ENCODE data around the gene CEP170B. TPM values are rescaled to one million over a fixed set of nuclear protein-coding genes. Genes with fewer than 3 reads are reported as not detected.

The CEP170B gene
- total and polyA plus RNA-seq, 2 of the 8 experiments (the other 6 are each of a cell fraction or from before 2014, with no cell fraction given), result 9.1 to 33.8 TPM

DNA sequence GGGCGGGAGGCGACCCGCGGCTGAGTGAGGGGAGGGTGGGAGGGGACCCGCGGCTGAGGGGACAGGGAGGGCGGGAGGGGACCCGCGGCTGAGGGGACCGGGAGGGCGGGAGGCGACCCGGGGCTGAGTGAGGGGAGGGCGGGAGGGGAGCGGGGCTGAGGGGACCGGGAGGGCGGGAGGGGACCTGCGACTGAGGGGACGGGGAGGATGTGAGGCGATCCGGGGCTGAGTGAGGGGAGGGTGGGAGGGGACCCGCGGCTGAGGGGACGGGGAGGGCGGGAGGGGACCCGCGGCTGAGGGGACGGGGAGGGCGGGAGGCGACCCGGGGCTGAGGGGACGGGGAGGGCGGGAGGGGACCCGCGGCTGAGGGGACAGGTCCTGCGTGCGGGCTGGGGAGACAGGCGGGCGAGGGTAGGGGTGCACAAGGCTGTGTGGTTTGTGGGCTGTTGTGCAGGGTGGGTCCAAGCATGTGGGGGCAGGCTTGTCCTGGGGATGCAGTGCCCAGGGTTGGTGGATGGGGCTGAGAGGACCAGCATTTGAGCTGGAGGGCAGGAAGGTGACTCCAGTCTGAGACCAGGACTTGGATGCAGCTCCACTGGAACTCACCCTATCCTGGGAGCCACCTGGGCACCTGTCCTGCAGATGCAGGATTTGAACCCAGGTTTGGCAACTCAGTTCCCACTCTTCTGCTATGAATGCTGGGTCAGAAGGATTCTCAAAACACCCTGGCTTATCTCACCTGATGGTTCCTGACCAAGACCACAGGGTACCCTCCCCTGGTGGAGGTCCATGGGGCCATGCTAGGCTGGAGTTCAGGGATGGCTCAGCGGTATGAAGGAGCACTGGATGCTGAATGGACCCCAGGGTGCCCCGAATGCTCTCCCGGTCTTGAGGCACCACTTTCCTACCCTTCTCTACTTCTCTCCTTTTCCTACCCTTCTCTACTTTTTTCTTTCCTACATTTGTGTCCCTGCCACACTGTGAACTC is 69.0 kb downstream of the CEP170B start:
- H3K27me3 ChIP-seq (replicated peaks in 1 of 4; ENCODE audit: control insufficient read depth in 3 of 4, extremely low read depth in 1 of 4, insufficient read depth in 3 of 4, low read length in 3 of 4), result peaks cover 27 to 83% (median 57%) of the 10 kb centered on the region in 4 experiments
- TF ChIP-seq CBX5 (IDR thresholded peaks at IDR 0.05; ENCODE audit: low read depth, low read length) (no peak), MAFK (IDR thresholded peaks at IDR 0.05; ENCODE audit: low read depth, low read length) (no peak), TBP (IDR thresholded peaks at IDR 0.05; ENCODE audit: low read depth, low read length) (no peak), GTF2F1 (IDR thresholded peaks at IDR 0.05; ENCODE audit: borderline replicate concordance, low read depth, low read length) (no peak)

More for the DNA sequence above, 69.0 kb downstream of the CEP170B start:
- Histone ChIP-seq H3K9me3 (ENCODE audit: insufficient read depth in 2 of 2, low read depth in 1 of 2, low read length in 1 of 2) (no peaks in the 10 kb centered on the region), H4K5ac (ENCODE audit: insufficient read length, low read depth, low read length) (no peak overlapping the region), H3K79me1 (ENCODE audit: low read depth, low read length) (no peaks in the 10 kb centered on the region), H2AK5ac (ENCODE audit: low read depth, low read length) (no peak overlapping the region), H3K36me3 (ENCODE audit: control insufficient read depth in 2 of 4, insufficient read depth in 4 of 4, low read length in 3 of 4) (peaks cover 0 to 4% (median 0%) of the 10 kb centered on the region in 4 experiments; a peak in 1 of 8 replicates), H4K20me1 (replicated peaks in 1 of 2; ENCODE audit: control insufficient read depth in 1 of 2, insufficient read depth in 2 of 2, low read length in 2 of 2) (peaks cover 0 to 2% of the 10 kb centered on the region in 2 experiments), H3K23ac (ENCODE audit: insufficient read length) (no peak overlapping the region), H3K27ac (ENCODE audit: low read depth, low read length) (no peak overlapping the region), H4K8ac (ENCODE audit: extremely low read depth, insufficient read depth, low read length) (no peak overlapping the region), H2BK20ac (ENCODE audit: low read length) (peak overlapping the region; percentile 32; the same call in 1 of the 2 replicates), H3K79me2 (ENCODE audit: control insufficient read depth in 1 of 2, insufficient read depth in 2 of 2, low read length in 2 of 2) (no peaks in the 10 kb centered on the region), H2BK12ac (ENCODE audit: low read depth, low read length) (no peak overlapping the region; the same call in 1 of the 2 replicates), H3K4ac (replicated peaks; ENCODE audit: insufficient read length, low read depth, low read length) (no peak overlapping the region), H4K91ac (replicated peaks; ENCODE audit: insufficient read length, low read length) (no peak overlapping the region), H2BK15ac (ENCODE audit: low read length) (no peak overlapping the region; the same call in 1 of the 2 replicates), H3K56ac (replicated peaks; ENCODE audit: insufficient read length, low read depth, low read length) (no peak overlapping the region), H2BK5ac (ENCODE audit: low read depth, low read length) (no peak overlapping the region), H3K4me1 (replicated peaks in 1 of 4; ENCODE audit: control insufficient read depth in 3 of 4, insufficient read depth in 4 of 4, low read length in 3 of 4) (peaks cover 0 to 12% (median 8%) of the 10 kb centered on the region in 4 experiments; a peak in 5 of 7 replicates), H3K9ac (replicated peaks in 1 of 4; ENCODE audit: extremely low read depth in 1 of 4, low read depth in 3 of 4, low read length in 3 of 4) (no peak overlapping the region), H3K4me3 (ENCODE audit: extremely low read depth in 1 of 4, insufficient read depth in 2 of 4, low read depth in 3 of 4, low read length in 4 of 4) (peak overlapping the region; percentile 11 to 51 (median 27); a peak in 6 of 8 replicates), H2BK120ac (replicated peaks; ENCODE audit: low read depth, low read length) (no peak overlapping the region), H2AFZ (ENCODE audit: low read length) (no peak overlapping the region), H3K18ac (ENCODE audit: extremely low read depth, low read length) (peak overlapping the region; percentile 60; the same call in 1 of the 2 replicates), H3K14ac (ENCODE audit: insufficient read length) (no peak overlapping the region), H3K4me2 (ENCODE audit: insufficient read depth in 1 of 2, low read depth in 2 of 2, low read length in 2 of 2) (peak overlapping the region; percentile 44 to 69; a peak in 3 of 4 replicates), H3K23me2 (ENCODE audit: low read depth, low read length) (peaks cover 12% of the 10 kb centered on the region; the same call in 1 of the 2 replicates)
- no peak for FAIRE-seq
- ChIA-PET CTCF (ENCODE audit: partially characterized antibody) (interaction anchor here (0.7 to 4.5 kb wide), 10 partner anchors 22 to 120 kb away, joined by 4 to 21 read pairs (median 4); no protein-coding TSS in a partner anchor), POLR2A (ENCODE audit: partially characterized antibody) (interaction anchor here (0.6 to 1.0 kb wide), 3 partner anchors 29 to 77 kb away, joined by 3 to 4 read pairs (median 3); no protein-coding TSS in a partner anchor)
- DNase-seq (ENCODE audit: low read depth in 1 of 2, low spot score in 2 of 2), result no peak
- WGBS, 2 experiments (ENCODE audit: extremely low coverage in 1 of 2, insufficient coverage in 1 of 2, insufficient read length in 1 of 2, insufficient replicate concordance in 2 of 2, low coverage in 1 of 2, low lambda C conversion rate in 2 of 2, missing lambda C conversion rate in 1 of 2), result 59% methylated on average over 3 of the region's 42 CpGs; no CpG with 5 or more reads in 1 of the 2 experiments

Measured in H1 (cell line).